HG03558 (cell line): ENCODE results near the gene PNMT.
"Not testable (repeated sequence)": the region's sequence is repeated elsewhere in the genome, so short reads cannot be mapped to it uniquely, and the experiment has no call there.

Experiments used
- ATAC-seq: cut with Tn5 transposase; IDR thresholded peaks from one replicate; pipeline ENCODE4 v1.9.1; 2021; ENCODE audit warnings: moderate number of reproducible peaks; ENCODE audit not compliant: unreplicated experiment; ENCODE audit errors: extremely low read depth

PNMT gene

GRCh38 chr17:39679521-39680192 lies 11.4 kb downstream of the PNMT start:
- no peak for ATAC-seq

GRCh38 chr17:39683295-39683939 lies 15.2 kb downstream of the PNMT start:
- no peak for ATAC-seq

GRCh38 chr17:39684369-39685192 lies 16.3 kb downstream of the PNMT start:
- ATAC-seq = no peak

- ATAC-seq = no peak
Measured at GRCh38 chr17:39687101-39687545, 18.9 kb downstream of the PNMT start.

- peak; percentile 67 for ATAC-seq
Measured at GRCh38 chr17:39687546-39688474, 19.6 kb downstream of the PNMT start, which contains the start of gene PGAP3. Gene PGAP3, minus strand, starts transcription at chr17:39688057. Its CDS starts 43 bp downstream, at chr17:39688014.

- no peak for ATAC-seq
Measured at GRCh38 chr17:39688475-39688835, 20.2 kb downstream of the PNMT start.

GRCh38 chr17:39688945-39689344 lies 20.7 kb downstream of the PNMT start:
- no peak for ATAC-seq

GRCh38 chr17:39694593-39694992 lies 26.3 kb downstream of the PNMT start:
- no peak for ATAC-seq

GRCh38 chr17:39695089-39695474 lies 26.8 kb downstream of the PNMT start:
- no peak for ATAC-seq

- no peak for ATAC-seq
Measured at GRCh38 chr17:39696731-39697130, 28.5 kb downstream of the PNMT start.

GRCh38 chr17:39697961-39698360 lies 29.7 kb downstream of the PNMT start:
- ATAC-seq = no peak

- ATAC-seq = not testable (repeated sequence)
Measured at GRCh38 chr17:39699157-39699817, 31.0 kb downstream of the PNMT start.

GRCh38 chr17:39699818-39700147 lies 31.5 kb downstream of the PNMT start, which contains the start of gene ERBB2:
Gene ERBB2, plus strand, starts transcription at chr17:39700064. Its CDS starts 175 bp downstream, at chr17:39700239.
- no peak for ATAC-seq

GRCh38 chr17:39700148-39700987 lies 32.1 kb downstream of the PNMT start:
- ATAC-seq = no peak

GRCh38 chr17:39701012-39701783 lies 32.9 kb downstream of the PNMT start:
- ATAC-seq = no peak

- ATAC-seq = no peak
Measured at GRCh38 chr17:39701784-39702422, 33.6 kb downstream of the PNMT start.
